GM10266 (cell line): ENCODE results near the gene JAKMIP2.

ENCODE experiments used
- DNase-seq: peaks from one replicate; pipeline ENCODE4 v3.0.0; 2012; ENCODE audit errors: extremely low spot score
- CTCF ChIP-seq: IDR thresholded peaks from 2 replicates; pipeline ENCODE4 v1.5.1; 2012; ENCODE audit warnings: mild to moderate bottlenecking, low read depth; ENCODE audit not compliant: control insufficient read depth, insufficient read depth; ENCODE audit errors: missing control alignments

JAKMIP2 gene

DNA sequence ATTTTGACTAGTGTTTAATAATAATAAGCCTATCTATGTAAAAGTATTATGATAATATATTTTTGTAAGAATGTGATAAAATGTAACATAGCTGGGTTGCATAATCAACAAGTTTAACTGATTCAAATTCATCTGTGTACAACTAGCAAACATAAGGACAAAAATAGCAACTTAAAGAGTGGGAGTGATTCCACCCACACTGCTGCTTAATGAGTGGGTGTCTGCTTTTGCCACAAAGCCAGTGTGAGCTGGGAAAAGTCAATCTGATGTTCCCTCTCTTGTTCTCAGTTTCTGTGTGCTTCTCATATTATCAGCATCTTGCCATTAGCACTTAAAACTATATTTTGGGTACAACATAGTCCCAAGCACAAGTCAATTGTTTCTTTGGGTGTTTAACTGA, 161.5 kb downstream of the JAKMIP2 start:
- no peak for TF ChIP-seq CTCF
- no peak for DNase-seq

GRCh38 chr5:147619281-147619878, 163.1 kb downstream of the JAKMIP2 start:
- DNase-seq: no peak

GRCh38 chr5:147617711-147618350, 164.7 kb downstream of the JAKMIP2 start:
- no peak for DNase-seq
- TF ChIP-seq CTCF: no peak

More at GRCh38 chr5:147619281-147619878, 163.1 kb downstream of the JAKMIP2 start:
- TF ChIP-seq CTCF: no peak

- DNase-seq: no peak
- no peak for TF ChIP-seq CTCF
Measured at GRCh38 chr5:147617191-147617606, 165.3 kb downstream of the JAKMIP2 start.

GRCh38 chr5:147616421-147616820, 166.1 kb downstream of the JAKMIP2 start:
- no peak for TF ChIP-seq CTCF
- DNase-seq: no peak

- DNase-seq: no peak
- TF ChIP-seq CTCF: no peak
Measured at GRCh38 chr5:147613359-147613758, 169.2 kb downstream of the JAKMIP2 start.

GRCh38 chr5:147611483-147611882, 171.0 kb downstream of the JAKMIP2 start:
- DNase-seq: no peak
- no peak for TF ChIP-seq CTCF
